Activated CD4-positive, CD25-positive, alpha-beta regulatory T cell treated with anti-CD3 and anti-CD28 coated beads, Interleukin-2, amount 50 U/mL, for 72 hours (primary cell): ENCODE results near the gene DDB1.
"Not testable (repeated sequence)": the region's sequence is repeated elsewhere in the genome, so short reads cannot be mapped to it uniquely, and the experiment has no call there.

ENCODE experiments used
- DNase-seq: peaks from one replicate; pipeline ENCODE4 v3.0.0; 2021

Gene DDB1

DNA sequence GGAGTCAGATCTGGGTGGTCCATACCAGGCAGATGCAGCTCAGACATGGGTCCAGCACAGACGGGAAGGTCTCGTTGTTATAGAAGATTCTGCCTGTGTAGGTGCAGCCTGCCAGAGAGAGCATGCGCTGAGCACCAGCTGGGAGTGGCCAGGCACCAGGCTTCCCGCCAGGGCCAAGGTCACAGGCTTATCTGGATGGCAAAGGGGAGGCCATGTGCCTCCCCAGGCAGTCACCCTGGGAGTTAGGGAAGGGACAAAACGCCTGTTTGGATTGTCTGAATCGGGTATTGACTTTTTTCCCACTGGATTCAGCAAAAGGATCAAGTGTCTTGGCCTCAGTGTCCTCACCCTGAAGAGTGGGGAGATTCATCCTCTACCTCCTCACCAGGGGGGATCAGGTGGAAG is 65.5 kb downstream of the DDB1 start:
- no peak for DNase-seq

- DNase-seq = no peak
These were observed 66.3 kb downstream of the DDB1 start for GRCh38 chr11:61266602-61267001.

GRCh38 chr11:61265357-61265756 is 67.5 kb downstream of the DDB1 start:
- no peak for DNase-seq

DNA sequence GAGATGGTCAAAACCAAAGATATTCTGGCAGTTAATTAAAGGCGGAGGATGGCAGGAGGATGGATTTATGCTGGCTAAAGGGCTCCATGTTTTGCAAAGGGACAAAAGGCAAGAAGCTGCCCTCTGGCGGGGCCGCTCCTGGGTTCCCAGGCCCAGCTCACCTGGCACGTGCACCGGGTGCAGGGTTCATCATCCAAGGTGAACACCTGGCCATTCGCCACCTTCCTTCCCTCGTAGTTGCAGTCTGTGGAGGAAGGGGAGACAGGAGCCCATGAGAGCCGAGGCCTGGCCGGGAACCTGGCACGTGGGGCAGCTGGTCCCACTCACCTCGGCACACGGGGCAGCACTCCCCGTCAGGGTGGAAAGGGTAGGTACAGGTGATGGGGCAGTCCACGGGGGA is 68.1 kb downstream of the DDB1 start:
- DNase-seq = no peak

DNA sequence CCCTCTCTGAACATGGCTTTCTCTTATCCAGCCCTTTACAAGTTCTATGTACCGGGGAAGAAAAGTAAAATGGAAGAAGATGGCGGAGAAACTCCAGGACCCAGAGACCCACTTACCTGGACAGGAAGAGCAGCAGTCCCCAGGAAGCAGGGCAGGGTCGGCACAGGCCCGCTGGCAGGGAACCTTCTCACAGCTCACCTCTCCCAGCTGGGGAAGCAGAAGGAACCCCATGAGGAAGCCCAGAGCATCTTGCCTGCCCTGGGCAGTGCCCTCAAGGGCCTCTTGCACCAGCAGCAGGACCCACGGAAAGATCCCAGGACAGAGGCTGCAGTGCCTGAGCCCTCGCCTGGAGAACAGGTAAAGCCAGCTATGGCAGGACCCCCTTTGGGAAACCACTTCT is 68.5 kb downstream of the DDB1 start:
- no peak for DNase-seq

GRCh38 chr11:61259363-61259762 is 73.5 kb downstream of the DDB1 start:
- DNase-seq = no peak

- no peak for DNase-seq
These were observed 74.4 kb downstream of the DDB1 start for GRCh38 chr11:61258546-61258945.

DNA sequence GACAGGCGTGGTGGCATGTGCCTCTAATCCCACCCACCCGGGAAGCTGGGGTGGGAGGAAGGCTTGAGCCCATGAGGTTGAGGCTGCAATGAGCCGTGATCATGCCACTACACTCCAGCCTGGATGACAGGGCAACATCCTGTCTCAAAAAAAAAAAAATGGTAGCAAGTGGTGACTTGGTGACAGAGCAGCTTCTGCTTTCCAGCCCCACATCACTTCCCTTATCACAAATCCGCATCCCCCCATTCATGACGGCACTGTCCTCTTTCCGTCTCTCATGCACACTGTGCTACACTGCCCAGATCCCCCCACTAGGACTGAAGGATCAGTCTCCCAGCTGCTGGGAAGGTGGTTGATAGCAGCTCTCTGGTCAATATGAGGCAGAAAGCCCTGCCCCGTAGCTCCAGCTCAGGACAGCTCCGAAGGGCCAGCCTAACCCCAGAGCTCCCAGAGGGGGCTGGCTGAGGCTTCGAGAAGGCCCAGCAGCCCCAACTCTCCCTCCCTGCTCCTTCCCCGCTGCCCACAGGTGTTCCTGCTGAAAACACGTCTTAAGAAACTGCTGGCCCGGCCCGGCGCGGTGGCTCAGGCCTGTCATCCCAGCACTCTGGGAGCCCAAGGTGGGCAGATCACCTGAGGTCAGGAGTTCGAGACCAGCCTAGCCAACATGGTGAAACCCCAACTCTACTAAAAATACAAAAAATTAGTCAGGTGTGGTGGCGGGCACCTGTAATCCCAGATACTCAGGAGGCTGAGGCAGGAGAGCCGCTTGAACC is 76.0 kb downstream of the DDB1 start:
- DNase-seq = no peak

- DNase-seq = peak; percentile 65
These were observed 78.4 kb downstream of the DDB1 start for GRCh38 chr11:61254403-61255025.

DNA sequence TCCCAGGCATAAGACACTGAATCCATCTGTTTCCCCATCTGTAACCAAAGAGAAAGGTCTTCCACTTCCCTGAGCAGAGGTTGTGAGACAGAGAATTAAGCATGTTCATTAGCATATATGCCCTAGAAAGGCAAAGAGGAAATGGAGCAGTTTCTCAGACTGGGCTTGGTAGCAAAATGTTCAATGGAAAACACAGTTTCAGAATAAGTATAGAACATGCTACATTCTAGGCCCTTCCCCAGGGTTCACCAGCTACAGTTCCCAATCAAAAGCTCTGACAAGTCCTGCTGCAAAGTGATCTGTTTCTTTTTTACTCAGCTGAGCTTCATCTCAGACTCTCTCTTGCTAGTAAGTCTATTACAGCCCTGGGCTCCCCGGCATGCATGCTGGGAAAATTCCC is 80.6 kb downstream of the DDB1 start:
- DNase-seq = not testable (repeated sequence)

- DNase-seq = not testable (repeated sequence)
These were observed 81.8 kb downstream of the DDB1 start for GRCh38 chr11:61250796-61251765.
